HepG2 (cell line): ENCODE measurements around the gene GIPC3.
A peak's percentile ranks its signal among the peaks of the same experiment; 100 is the strongest.
"Not testable (repeated sequence)": the region's sequence is repeated elsewhere in the genome, so short reads cannot be mapped to it uniquely, and the experiment has no call there.

Source experiments
- CTCF ChIP-seq: sonication (generic); formaldehyde crosslinking; IDR thresholded peaks from 2 replicates; pipeline ENCODE4 v1.5.0; 2020; ENCODE audit warnings: mild to moderate bottlenecking, missing genetic modification reagents, moderate library complexity
- EZH2 ChIP-seq: conservative IDR thresholded peaks from 2 replicates; pipeline ENCODE4 v1.6.1; 2012; ENCODE audit warnings: mild to moderate bottlenecking, low read depth, low read length, moderate library complexity
- FOXM1 ChIP-seq: sonication (generic); formaldehyde crosslinking; IDR thresholded peaks from 2 replicates; pipeline ENCODE4 v1.5.0; 2020; ENCODE audit warnings: missing genetic modification reagents
- GRHL1 ChIP-seq: sonication (generic); formaldehyde crosslinking; conservative IDR thresholded peaks from 2 replicates; pipeline ENCODE4 v1.8.0; 2022; ENCODE audit warnings: missing genetic modification reagents
- PCBP1 ChIP-seq: fragments of 200-400 bp; formaldehyde crosslinking; IDR thresholded peaks from 2 replicates; pipeline ENCODE4 v1.6.1; 2017; ENCODE audit warnings: mild to moderate bottlenecking, low read depth, low read length, borderline replicate concordance
- SKIL ChIP-seq: sonication (generic); formaldehyde crosslinking; IDR thresholded peaks from 2 replicates; pipeline ENCODE4 v1.8.0; 2022; ENCODE audit warnings: missing genetic modification reagents, mild to moderate bottlenecking, moderate library complexity, borderline replicate concordance
- TBL1XR1 ChIP-seq: fragments of 150-350 bp; IDR thresholded peaks from 2 replicates; pipeline ENCODE4 v1.6.1; 2014; ENCODE audit warnings: borderline replicate concordance, low read length; ENCODE audit not compliant: partially characterized antibody
- YY1 ChIP-seq: IDR thresholded peaks from 2 replicates; pipeline ENCODE4 v1.6.1; 2011; ENCODE audit warnings: low read length, low read depth, moderate library complexity, mild to moderate bottlenecking; ENCODE audit not compliant: insufficient read depth, insufficient replicate concordance
- ZNF121 ChIP-seq: sonication (generic); formaldehyde crosslinking; IDR thresholded peaks from 2 replicates; pipeline ENCODE4 v1.5.0; 2020; ENCODE audit warnings: mild to moderate bottlenecking, missing genetic modification reagents
- TF ChIP-seq, protein P1 (sequence below), 2 experiments: sonication (generic) in 1 of 2; formaldehyde crosslinking in 1 of 2; IDR thresholded peaks; 2 replicates each; pipeline versions ENCODE4 v1.5.1 to v1.6.1; 2011 to 2020; ENCODE audit warnings: borderline replicate concordance in 1 of 2, low read depth in 1 of 2, low read length in 1 of 2, mild to moderate bottlenecking in 1 of 2, missing genetic modification reagents in 1 of 2, moderate library complexity in 1 of 2

DNA sequence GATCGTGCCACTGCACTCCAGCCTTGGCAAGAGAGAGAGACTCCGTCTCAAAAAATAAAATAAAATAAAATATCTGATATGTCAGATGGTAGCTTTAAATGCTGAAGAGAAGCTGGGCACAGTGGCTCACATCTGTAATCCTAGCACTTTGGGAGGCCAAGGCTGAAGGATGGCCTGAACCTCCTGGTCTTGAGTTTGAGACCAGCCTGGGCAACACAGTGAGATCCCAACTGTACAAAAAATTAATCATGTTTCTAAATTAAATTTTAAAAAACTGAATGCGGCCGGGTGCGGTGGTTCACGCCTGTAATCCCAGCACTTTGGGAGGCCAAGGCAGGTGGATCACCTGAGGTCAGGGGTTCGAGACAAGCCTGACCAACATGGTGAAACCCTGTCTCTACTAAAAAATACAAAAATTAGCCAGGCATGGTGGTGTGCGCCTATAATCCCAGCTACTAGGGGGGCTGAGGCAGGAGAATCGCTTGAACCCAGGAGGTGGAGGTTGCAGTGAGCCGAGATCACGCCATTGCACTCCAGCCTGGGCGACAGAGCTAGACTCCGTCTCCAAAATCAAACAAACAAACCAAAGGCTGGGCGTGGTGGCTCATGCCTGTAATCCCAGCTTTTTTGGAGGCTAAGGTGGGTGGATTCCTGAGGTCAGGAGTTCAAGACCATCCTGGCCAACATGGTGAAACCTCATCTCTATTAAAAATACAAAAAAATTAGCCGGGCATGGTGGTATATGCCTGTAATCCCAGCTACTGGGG is 1.1 kb upstream of the GIPC3 start:
- TF ChIP-seq, protein P1, sequence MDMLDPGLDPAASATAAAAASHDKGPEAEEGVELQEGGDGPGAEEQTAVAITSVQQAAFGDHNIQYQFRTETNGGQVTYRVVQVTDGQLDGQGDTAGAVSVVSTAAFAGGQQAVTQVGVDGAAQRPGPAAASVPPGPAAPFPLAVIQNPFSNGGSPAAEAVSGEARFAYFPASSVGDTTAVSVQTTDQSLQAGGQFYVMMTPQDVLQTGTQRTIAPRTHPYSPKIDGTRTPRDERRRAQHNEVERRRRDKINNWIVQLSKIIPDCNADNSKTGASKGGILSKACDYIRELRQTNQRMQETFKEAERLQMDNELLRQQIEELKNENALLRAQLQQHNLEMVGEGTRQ (IDR thresholded peaks at IDR 0.05; ENCODE audit: low read depth, low read length) = not testable (repeated sequence)
- TF ChIP-seq, protein P1 (CRISPR knock-in tag; IDR thresholded peaks at IDR 0.05; ENCODE audit: borderline replicate concordance) = not testable (repeated sequence)
- TF ChIP-seq GRHL1 (CRISPR knock-in tag); FOXM1 (CRISPR knock-in tag); SKIL (CRISPR knock-in tag); EZH2; CTCF (CRISPR knock-in tag); TBL1XR1; PCBP1; YY1: not testable (repeated sequence)
- TF ChIP-seq ZNF121 (CRISPR knock-in tag) = peak; percentile 25; the same call in 1 of the 2 replicates
